ENCODE data around the gene PTPRM.

The PTPRM gene

DNA sequence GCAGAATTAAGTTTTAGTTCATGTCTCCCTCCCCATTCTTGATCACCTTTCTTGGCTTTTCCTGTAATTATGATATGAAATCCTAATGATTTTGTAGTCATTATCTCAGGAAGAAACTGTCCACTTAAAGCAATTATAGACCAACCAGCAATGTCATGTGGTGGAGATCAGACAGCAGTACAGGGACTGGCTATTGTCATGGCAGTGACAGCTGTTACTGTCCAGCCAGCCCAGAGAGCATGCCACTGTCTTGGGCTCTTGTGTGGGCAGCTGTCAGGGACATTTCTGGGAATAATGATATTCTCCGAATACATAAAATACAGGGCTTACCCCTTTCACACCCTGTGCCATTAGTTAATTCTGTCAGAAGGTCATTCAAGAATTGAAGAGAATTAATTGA, 686.8 kb downstream of the PTPRM start:
- H3K36me3 ChIP-seq (ENCODE audit: control insufficient read depth in 2 of 2, insufficient read depth in 1 of 2, low read length in 2 of 2), result no peaks in the 10 kb centered on the region
- no peaks in the 10 kb centered on the region for H3K4me1 ChIP-seq (ENCODE audit: control insufficient read depth, insufficient read depth, low read length)
- POLR2A ChIA-PET, result no interaction called here
- no peaks in the 10 kb centered on the region for H3K9me3 ChIP-seq (ENCODE audit: control insufficient read depth, insufficient read depth, low read depth, low read length)
- CTCF ChIA-PET, result no interaction called here
- TF ChIP-seq ZNF239 (tag by site-specific recombination; IDR thresholded peaks at IDR 0.05), result no peak
- TF ChIP-seq, protein P1, sequence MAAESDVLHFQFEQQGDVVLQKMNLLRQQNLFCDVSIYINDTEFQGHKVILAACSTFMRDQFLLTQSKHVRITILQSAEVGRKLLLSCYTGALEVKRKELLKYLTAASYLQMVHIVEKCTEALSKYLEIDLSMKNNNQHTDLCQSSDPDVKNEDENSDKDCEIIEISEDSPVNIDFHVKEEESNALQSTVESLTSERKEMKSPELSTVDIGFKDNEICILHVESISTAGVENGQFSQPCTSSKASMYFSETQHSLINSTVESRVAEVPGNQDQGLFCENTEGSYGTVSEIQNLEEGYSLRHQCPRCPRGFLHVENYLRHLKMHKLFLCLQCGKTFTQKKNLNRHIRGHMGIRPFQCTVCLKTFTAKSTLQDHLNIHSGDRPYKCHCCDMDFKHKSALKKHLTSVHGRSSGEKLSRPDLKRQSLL (tag by site-specific recombination; IDR thresholded peaks at IDR 0.05), result no peak
- TF ChIP-seq ZNF140 (tag by site-specific recombination; IDR thresholded peaks at IDR 0.05), result no peak
- TF ChIP-seq ZNF561 (tag by site-specific recombination; IDR thresholded peaks at IDR 0.05; ENCODE audit: borderline replicate concordance), result no peak
- no peak for TF ChIP-seq GLI2 (tag by site-specific recombination; IDR thresholded peaks at IDR 0.05; ENCODE audit: borderline replicate concordance, low read depth)
- TF ChIP-seq, protein P2, sequence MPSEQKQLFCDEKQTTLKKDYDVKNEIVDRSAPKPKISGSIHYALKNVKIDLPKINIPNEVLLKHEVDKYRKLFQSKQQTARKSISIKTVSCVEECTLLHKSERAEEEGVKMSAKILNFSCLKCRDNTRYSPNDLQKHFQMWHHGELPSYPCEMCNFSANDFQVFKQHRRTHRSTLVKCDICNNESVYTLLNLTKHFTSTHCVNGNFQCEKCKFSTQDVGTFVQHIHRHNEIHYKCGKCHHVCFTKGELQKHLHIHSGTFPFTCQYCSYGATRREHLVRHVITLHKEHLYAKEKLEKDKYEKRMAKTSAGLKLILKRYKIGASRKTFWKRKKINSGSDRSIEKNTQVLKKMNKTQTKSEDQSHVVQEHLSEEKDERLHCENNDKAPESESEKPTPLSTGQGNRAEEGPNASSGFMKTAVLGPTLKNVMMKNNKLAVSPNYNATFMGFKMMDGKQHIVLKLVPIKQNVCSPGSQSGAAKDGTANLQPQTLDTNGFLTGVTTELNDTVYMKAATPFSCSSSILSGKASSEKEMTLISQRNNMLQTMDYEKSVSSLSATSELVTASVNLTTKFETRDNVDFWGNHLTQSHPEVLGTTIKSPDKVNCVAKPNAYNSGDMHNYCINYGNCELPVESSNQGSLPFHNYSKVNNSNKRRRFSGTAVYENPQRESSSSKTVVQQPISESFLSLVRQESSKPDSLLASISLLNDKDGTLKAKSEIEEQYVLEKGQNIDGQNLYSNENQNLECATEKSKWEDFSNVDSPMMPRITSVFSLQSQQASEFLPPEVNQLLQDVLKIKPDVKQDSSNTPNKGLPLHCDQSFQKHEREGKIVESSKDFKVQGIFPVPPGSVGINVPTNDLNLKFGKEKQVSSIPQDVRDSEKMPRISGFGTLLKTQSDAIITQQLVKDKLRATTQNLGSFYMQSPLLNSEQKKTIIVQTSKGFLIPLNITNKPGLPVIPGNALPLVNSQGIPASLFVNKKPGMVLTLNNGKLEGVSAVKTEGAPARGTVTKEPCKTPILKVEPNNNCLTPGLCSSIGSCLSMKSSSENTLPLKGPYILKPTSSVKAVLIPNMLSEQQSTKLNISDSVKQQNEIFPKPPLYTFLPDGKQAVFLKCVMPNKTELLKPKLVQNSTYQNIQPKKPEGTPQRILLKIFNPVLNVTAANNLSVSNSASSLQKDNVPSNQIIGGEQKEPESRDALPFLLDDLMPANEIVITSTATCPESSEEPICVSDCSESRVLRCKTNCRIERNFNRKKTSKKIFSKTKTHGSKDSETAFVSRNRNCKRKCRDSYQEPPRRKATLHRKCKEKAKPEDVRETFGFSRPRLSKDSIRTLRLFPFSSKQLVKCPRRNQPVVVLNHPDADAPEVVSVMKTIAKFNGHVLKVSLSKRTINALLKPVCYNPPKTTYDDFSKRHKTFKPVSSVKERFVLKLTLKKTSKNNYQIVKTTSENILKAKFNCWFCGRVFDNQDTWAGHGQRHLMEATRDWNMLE (tag by site-specific recombination; conservative IDR thresholded peaks at IDR 0.05; ENCODE audit: low read depth), result no peak
- TF ChIP-seq ZBTB17 (tag by site-specific recombination; IDR thresholded peaks at IDR 0.05), result no peak
- no peak for TF ChIP-seq ZIC2 (tag by site-specific recombination; IDR thresholded peaks at IDR 0.05)
- H3K27ac ChIP-seq (ENCODE audit: extremely low read depth, low read depth, low read length), result no peak overlapping the region
- H3K4me3 ChIP-seq (ENCODE audit: low read depth, low read length), result no peak overlapping the region

DNA sequence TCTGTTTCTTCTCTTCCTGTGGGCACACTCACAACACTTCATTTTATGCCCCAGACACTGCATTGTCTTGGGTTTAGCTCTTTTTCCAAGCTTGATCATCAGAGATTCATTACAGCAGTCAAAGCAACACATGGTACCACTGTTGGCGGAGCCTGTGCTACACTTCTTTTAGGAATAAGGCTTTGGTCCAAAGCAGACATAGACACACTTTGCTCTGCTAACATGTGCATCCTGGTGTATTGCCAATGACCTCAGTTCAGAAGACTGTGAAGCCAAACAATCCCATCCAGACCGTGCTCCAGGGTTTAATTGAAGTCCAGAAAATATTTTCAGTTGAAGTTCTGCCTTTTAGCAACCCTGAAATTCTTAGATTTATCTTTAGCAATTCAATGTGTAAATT, 687.5 kb downstream of the PTPRM start:
- H3K4me1 ChIP-seq (ENCODE audit: control insufficient read depth, insufficient read depth, low read length), result no peaks in the 10 kb centered on the region
- no peak for TF ChIP-seq ZSCAN30 (tag by site-specific recombination; IDR thresholded peaks at IDR 0.05)
- TF ChIP-seq ZNF596 (tag by site-specific recombination; IDR thresholded peaks at IDR 0.05), result no peak
- TF ChIP-seq, protein P3, sequence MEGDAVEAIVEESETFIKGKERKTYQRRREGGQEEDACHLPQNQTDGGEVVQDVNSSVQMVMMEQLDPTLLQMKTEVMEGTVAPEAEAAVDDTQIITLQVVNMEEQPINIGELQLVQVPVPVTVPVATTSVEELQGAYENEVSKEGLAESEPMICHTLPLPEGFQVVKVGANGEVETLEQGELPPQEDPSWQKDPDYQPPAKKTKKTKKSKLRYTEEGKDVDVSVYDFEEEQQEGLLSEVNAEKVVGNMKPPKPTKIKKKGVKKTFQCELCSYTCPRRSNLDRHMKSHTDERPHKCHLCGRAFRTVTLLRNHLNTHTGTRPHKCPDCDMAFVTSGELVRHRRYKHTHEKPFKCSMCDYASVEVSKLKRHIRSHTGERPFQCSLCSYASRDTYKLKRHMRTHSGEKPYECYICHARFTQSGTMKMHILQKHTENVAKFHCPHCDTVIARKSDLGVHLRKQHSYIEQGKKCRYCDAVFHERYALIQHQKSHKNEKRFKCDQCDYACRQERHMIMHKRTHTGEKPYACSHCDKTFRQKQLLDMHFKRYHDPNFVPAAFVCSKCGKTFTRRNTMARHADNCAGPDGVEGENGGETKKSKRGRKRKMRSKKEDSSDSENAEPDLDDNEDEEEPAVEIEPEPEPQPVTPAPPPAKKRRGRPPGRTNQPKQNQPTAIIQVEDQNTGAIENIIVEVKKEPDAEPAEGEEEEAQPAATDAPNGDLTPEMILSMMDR (tag by site-specific recombination; IDR thresholded peaks at IDR 0.05), result no peak
- TF ChIP-seq ZNF514 (tag by site-specific recombination; IDR thresholded peaks at IDR 0.05), result no peak
- no peak for TF ChIP-seq PRDM1 (tag by site-specific recombination; IDR thresholded peaks at IDR 0.05)
- TF ChIP-seq ZFP37 (tag by site-specific recombination; IDR thresholded peaks at IDR 0.05), result no peak
- no peak for TF ChIP-seq ZNF660 (tag by site-specific recombination; IDR thresholded peaks at IDR 0.05)
- no peak for TF ChIP-seq ZNF623 (tag by site-specific recombination; IDR thresholded peaks at IDR 0.05)
- TF ChIP-seq ZNF366 (tag by site-specific recombination; conservative IDR thresholded peaks at IDR 0.05), result no peak
- H3K4me3 ChIP-seq (ENCODE audit: low read depth, low read length), result no peak overlapping the region
- CTCF ChIA-PET, result no interaction called here
- POLR2A ChIA-PET, result no interaction called here
- H3K36me3 ChIP-seq (ENCODE audit: control insufficient read depth in 2 of 2, insufficient read depth in 1 of 2, low read length in 2 of 2), result no peaks in the 10 kb centered on the region
- no peaks in the 10 kb centered on the region for H3K9me3 ChIP-seq (ENCODE audit: control insufficient read depth, insufficient read depth, low read depth, low read length)
- no peak overlapping the region for H3K27ac ChIP-seq (ENCODE audit: extremely low read depth, low read depth, low read length)

Measured in HEK293 (cell line).